ENCODE measurements around the gene EGFL7.
"Not testable (repeated sequence)": the region's sequence is repeated elsewhere in the genome, so short reads cannot be mapped to it uniquely, and the experiment has no call there.

EGFL7 gene

DNA sequence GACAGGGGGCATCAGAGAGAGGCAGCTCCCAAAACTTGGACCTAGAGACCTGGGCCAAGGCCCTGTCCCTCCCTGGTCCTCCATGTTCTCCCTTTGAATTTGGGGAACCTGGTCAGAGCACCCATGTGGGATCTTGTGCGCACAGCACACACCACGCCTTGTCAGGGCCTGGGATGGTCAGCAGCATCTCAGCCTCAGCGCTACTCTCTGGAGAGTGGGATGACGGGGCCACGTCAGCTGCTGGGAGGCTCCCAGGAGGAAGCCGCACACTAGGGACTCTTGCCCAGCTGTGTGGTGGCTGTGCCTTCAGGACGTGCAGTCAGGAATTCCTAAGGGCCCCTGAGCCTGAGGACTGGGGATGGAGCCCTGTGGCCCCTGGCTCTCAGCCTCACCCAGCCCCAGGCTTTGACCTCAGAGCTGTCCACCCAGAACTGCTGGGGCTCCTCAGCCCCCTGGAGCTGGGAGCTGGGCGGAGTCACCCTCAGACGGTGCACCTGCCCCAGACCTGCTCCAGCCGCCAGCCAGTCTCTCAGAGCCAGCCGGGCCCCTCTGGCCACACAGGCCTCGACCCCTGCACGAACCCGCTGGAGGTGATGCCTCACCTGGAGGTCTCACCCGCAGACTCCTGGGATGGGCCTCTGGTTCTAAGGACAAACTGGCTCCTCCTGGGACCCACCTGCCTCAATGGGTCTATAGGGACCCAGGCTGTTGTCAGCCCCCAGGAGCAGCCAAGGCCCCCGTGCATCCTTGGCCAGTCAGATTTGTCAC is 38.3 kb upstream of the EGFL7 start:
- DNase-seq = no peak

DNA sequence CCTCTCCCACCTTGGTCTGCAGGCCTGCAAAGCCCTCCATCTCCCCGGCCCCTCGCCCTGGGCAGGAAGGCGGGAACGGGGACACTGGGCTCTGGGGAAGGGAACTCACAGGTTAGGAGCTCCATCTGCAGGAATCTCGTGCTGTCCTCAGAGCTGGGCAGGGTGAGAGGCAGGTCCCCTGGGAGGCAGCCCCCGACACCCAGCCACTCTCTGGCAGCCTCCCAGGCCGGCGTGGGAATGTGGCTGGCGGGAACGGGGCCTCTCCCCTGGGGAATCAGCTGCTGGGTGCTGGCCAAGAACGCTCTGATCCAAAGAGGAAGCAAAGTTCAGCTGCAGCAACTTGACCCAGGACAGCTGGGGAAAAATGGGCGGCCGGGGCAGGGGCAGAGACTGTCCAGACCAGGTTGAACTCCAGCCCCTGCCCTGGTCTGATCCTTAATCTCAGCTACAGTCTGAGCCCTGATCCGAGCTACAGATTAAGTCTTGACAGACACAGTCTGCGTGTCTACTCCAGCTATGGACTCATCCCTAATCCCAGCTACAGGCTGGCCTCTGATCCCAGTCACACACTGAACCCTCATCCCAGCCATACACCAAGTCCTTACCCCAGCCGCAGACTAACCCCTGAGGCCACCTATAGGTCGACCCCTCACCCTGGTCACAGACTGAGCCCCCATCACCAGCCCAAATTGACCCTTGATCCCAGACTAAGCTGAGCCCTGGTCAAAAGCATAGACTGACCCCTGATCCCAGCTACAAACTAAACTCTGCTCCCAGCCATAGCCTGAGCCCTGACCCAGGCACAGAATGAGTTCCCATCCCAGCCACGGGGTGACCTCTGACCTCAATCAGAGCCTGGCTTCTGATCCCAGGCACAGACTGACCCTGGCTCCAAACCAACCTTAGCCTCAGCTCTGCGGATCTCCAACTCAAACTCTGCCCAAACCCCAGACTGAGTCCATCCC is 37.3 kb upstream of the EGFL7 start:
- peak in 37 of 56 donors; percentile 17 to 65 (median 33) for DNase-seq

DNA sequence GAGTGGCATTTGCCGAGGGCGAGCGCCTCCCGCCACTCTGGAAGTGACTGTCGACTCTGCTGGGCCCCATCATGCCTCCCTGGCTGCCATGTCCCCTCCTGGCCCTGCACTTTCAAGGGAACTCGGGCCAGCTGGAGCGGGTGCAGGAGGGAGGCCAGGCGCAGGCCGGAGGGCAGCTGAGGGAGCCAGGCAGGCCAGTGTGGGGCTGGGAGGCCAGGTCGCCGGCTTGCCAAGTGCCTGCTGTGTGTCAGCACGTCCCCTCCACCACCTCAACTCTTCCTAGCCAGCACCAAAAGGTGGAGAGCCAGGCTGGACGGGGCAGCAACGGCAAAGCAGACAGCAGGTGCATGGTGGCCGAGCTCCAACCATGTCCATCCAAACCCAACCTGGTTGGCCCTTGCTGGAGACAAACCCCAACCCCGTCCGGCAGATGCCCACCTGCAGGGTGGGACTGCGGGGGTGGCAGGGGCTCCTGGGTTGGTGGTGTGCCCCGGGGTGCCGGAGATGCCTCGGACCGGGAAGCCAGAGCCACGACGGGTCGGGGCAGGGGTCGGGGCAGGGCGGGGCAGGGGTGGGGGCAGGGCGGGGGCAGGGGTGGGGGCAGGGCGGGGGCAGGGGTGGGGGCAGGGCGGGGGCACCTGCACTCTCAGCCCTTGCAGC is 36.5 kb upstream of the EGFL7 start:
- DNase-seq = no peak

DNA sequence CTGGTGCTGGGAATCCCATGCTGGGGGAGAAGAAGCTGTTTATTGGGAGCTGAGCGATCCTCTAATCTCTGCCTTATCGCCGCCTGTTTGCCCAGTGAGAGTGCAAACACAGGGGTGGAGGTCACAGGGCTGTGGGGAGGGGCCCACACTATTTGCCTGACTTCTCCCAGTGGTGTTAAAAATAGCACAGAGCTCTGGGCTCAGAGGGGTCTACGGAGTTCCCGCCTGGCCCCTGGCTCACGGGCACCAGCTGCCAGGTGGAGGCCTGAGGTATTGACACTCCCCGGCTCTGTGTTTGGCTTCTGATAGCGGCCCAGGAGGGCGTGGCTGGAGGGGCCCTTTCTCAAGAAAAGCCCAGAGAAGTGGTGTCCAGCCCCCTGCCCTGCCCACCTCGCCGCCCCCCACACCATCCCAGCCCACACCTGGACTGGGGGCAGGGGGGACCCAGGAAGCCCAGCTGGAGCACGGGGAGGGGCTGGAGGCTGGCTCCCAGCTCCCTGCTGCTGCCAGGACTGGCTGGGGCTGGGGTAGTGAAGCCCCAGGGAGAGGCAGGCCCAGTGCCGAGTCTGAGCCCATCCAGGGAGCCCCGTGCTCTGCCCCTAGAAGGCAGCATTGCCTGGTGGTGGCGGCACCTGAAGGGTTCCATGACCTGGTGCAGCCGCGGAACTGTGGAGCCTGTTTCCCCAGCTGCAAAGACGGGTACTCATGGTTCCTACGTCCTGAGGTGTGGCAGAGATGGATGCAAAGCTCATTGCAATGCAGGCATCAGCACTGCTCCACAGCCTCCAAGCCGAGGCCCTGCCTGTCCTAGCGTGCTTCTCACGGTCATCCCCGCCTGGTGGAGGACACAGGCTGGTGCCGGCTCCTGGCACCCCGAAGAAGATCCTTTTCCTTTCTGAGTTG is 35.7 kb upstream of the EGFL7 start:
- DNase-seq = no peak

DNA sequence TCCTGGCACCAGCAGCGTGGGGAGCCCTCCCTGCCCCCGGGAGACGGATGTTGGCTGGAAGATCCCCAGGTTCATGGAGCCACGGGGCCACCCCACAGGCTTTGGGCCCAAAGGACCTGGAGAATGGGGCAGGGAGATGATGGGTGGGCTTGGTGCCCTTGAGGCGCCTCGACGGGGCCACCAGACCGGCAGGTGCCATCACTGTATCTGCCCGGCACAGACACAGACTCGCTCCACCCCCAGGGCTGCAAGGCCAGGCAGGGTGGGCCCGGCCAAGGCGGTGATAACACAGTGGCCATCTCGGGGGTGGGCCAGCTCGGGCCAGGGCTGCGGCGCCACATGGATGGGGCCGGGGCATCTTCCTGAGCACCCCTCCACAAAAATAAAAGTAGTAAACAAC is 35.0 kb upstream of the EGFL7 start:
- no peak for DNase-seq

GRCh38 chr9:136628268-136628667 is 34.4 kb upstream of the EGFL7 start:
- DNase-seq = no peak

- no peak for DNase-seq
Measured at GRCh38 chr9:136629001-136629878, 33.5 kb upstream of the EGFL7 start.

- peak in 15 of 56 donors; percentile 4 to 65 (median 25) for DNase-seq
Measured at GRCh38 chr9:136629879-136630661, 32.6 kb upstream of the EGFL7 start.

DNA sequence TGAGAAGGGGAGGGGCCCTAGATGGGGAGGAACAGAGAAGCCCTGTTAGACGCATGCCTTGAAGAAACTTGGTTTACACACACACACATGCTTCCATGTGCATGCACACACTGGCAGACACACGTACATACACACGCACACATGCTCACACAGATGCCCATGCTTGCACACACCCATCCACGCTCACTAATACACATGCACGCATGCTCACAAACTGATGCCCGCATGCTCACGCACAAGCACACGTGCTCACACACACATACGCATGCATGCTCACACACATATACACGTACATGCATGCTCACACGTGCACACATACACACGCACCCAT is 32.1 kb upstream of the EGFL7 start:
- DNase-seq = no peak

- peak in 40 of 56 donors; percentile 11 to 80 (median 45) for DNase-seq
Measured at GRCh38 chr9:136631038-136632000, 31.4 kb upstream of the EGFL7 start.

DNA sequence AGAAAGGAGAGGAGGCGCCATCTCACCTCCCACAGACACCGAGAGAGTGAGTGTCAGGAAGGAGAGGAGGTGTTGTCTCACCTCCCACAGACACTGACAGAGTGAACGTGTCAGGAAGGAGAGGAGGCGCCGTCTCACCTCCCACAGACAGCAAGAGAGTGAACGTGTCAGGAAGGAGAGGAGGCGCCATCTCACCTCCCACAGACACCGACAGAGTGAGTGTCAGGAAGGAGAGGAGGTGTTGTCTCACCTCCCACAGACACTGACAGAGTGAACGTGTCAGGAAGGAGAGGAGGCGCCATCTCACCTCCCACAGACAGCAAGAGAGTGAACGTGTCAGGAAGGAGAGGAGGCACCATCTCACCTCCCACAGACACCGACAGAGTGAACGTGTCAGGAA is 30.6 kb upstream of the EGFL7 start:
- not testable (repeated sequence) for DNase-seq

GRCh38 chr9:136632491-136633106 is 30.1 kb upstream of the EGFL7 start:
- not testable (repeated sequence) for DNase-seq

GRCh38 chr9:136634904-136635303 is 27.8 kb upstream of the EGFL7 start:
- DNase-seq = no peak

DNA sequence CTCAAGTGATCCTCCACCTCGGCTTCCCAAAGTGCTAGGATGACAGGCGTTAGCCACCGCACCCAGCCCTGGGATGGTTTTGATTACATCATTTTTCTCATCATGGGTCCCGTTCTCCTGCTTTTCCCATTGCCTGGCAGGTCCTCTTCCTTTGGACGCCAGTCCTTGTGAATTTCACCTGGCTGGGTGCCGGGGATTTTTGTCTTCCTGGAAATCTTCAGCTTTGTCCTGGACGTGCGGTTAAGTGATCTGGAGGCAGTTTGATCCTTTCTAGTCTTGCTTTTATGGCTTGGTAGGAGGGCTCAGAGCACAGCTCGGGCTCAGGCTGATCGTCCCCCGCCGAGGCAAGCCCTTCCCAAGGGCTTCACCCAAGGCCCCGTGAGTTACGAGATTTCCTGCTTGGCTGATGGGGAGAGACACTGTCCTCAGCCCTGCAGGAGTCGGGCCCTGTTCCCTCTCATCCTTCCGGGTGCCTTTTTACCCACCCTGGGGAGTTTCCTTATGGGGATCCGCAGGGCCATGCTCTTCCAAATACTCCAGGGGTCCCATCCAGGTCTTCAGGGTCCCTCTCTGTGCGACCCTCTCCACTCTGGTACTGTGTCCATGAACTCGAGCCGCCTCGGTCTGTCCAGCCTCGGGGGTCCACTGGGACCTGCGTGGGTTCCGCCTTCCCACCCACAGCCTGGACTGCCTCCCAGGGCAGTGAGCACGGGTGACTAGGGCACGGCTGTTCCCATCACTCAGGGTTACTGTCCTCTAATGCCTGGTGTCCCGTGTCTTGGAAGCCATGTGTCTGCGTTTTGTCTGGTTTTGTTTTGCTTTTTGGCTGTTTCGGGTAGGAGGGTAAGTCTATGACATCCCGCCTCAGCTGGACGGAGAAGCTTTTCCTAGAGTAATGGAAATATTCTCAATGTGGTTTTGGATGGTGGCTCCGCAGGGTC is 22.3 kb upstream of the EGFL7 start:
- no peak for DNase-seq

GRCh38 chr9:136642439-136642921 is 20.2 kb upstream of the EGFL7 start:
- DNase-seq = no peak
